Esophagus (tissue), 2 donors: ENCODE data around the gene GABPA. TPM values are rescaled to one million over a fixed set of nuclear protein-coding genes. Genes with fewer than 3 reads are reported as not detected.

Source experiments
- polyA plus RNA-seq, 2 donors: library from polyadenylated mRNA; stranded (reverse); fragments of 200-250 nt; gene quantifications; one replicate each; pipeline ENCODE4 v1.2.3, GENCODE V29; 2013
- donor health status: healthy with polysubstance abuse.
- donor health status: Bipolar disorder and iron deficiency.

GABPA gene
- polyA plus RNA-seq, 2 donors = 5.8 to 6.4 TPM

Other genes starting within 250 kb of the GABPA start
- gene MRPL39, start 127.5 kb upstream of the GABPA start, polyA plus RNA-seq = 10 to 100 TPM; 24.6 to 31.0 TPM
- 1 to 10 TPM; 3.8 to 4.2 TPM for gene JAM2, start 95.7 kb upstream of the GABPA start, polyA plus RNA-seq
- gene ATP5PF, start 68 bp upstream of the GABPA start, polyA plus RNA-seq = 100 to 1,000 TPM; 232 to 294 TPM